ENCODE measurements around the gene FARP2.
"Not testable (repeated sequence)": the region's sequence is repeated elsewhere in the genome, so short reads cannot be mapped to it uniquely, and the experiment has no call there.

Gene FARP2

DNA sequence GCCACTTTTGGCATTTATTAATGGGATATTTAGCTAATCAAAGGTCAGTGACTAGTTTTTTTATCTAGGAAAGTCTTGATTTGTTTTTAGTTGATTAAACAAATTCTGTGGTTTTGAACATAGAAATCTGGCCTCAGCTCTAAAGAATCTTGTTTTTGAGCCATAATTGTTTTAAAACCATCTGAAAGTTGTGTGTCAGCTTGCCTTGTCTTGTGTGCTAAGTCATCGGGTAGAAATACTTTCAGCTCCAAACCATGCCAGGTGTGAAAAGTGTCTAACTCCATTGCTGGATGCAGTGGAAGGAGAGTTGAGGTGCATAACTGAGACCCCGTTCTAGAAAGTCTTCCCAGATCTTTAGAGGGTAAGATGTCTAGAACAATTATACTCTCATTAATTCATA is 22.7 kb downstream of the FARP2 start:
- TF ChIP-seq, protein P1, sequence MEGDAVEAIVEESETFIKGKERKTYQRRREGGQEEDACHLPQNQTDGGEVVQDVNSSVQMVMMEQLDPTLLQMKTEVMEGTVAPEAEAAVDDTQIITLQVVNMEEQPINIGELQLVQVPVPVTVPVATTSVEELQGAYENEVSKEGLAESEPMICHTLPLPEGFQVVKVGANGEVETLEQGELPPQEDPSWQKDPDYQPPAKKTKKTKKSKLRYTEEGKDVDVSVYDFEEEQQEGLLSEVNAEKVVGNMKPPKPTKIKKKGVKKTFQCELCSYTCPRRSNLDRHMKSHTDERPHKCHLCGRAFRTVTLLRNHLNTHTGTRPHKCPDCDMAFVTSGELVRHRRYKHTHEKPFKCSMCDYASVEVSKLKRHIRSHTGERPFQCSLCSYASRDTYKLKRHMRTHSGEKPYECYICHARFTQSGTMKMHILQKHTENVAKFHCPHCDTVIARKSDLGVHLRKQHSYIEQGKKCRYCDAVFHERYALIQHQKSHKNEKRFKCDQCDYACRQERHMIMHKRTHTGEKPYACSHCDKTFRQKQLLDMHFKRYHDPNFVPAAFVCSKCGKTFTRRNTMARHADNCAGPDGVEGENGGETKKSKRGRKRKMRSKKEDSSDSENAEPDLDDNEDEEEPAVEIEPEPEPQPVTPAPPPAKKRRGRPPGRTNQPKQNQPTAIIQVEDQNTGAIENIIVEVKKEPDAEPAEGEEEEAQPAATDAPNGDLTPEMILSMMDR (IDR thresholded peaks at IDR 0.05; ENCODE audit: borderline replicate concordance, insufficient read depth, low read depth, low read length), result no peak
- H3K4me3 ChIP-seq (ENCODE audit: low read depth, low read length), result no peak overlapping the region

DNA sequence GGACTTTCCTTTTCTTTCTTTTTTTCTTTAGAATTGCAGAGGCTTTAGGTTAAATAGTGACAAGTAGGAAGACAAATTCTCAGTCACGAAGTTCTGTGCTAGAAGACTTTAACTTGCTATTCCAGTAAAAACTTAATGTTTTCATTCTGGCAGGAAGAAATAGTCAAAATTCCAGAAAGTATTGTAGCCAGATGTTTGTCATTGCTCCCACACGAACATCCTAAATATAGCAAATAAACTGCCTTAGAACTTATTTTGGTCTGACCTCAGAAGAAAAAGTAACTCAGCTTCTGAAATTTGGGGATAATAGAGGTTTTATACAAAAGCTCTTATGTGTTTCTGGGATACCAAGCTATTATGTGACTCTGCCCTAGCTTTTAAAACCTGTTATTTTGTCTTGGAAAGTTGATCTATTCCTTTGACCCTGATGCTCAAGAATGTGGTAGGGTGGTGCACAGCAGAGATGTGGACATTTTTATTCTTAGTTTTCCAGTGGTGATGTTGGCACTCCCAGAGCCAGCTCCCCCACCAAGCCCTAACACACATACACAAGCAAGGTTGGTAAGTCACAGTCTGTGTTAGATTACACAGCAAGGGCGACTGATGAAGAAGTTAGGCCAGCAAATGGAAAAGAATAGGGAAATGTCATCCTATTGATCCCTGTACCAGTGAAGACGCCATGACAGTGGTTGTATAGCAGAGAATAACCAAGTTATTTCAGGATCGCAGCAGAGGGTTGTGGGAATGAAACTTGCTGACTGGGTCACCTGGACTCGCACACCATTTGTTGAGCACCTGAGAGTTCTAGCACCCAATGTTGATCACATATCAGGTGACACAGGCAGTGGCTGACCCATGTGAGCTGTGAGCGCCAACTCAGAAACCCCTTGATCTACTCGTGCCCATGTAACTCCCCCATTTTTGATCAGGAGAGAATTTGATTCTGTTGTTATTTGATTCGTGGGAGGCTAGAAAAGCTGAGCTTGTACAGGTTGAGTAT is 23.7 kb downstream of the FARP2 start:
- TF ChIP-seq, protein P1 (IDR thresholded peaks at IDR 0.05; ENCODE audit: borderline replicate concordance, insufficient read depth, low read depth, low read length), result no peak
- no peak overlapping the region for H3K4me3 ChIP-seq (ENCODE audit: low read depth, low read length)

DNA sequence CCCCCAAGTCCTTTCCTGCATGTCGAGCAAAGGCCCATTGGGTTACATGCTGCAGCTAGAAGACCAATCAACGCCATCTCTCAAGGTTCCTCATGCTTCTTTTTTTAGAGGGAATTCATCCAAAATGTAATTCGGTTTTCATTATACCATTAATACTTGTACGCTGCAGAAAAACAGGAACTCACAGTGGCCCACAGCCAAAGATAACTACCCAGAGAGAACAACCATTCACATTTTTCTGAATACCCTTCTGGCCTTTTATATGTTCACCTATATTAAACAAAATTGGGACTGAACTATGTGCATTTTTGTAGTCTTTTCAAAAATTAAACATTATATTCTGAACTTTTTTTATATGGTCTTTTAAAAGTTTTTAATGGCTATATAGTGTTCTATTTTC is 25.8 kb downstream of the FARP2 start:
- H3K4me3 ChIP-seq (ENCODE audit: low read depth, low read length), result no peak overlapping the region
- TF ChIP-seq, protein P1 (IDR thresholded peaks at IDR 0.05; ENCODE audit: borderline replicate concordance, insufficient read depth, low read depth, low read length), result no peak

DNA sequence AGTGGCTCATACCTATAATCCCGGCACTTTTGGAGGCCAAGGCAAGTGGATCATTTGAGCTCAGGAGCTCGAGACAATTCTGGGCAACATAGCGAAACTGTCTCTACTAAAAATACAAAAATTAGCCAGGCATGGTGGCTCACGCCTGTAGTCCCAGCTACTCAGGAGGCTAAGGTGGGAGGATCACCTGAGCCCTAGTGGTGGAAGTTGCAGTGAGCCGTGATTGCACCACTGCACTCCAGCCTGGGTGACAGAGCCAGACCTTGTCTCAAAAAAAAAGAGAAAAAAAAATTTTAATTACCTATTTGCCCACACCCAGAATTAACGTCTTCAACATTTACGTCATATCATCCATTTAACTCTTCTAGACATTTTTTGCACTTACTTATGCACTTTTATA is 29.4 kb downstream of the FARP2 start:
- H3K4me3 ChIP-seq (ENCODE audit: low read depth, low read length), result not testable (repeated sequence)

DNA sequence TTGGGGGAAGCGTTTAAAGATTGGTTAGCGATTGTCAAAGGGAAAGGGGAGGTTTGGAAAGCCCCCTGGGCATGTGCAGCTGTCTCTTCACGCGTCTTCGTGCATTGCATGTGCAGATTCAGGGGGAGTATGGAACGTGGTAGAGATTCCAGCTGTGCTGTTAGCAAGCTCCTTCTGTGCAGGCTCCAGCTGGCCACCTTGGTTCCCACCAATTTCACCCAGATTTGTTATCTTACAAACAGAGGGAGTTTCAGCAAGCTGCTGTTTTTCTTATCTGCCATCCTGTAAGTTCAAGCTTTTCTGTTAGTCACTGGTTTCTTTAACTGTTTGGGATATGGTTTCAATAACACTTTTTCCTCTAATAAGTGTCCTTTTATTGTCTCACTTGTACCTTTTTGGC is 30.4 kb downstream of the FARP2 start:
- TF ChIP-seq, protein P1 (IDR thresholded peaks at IDR 0.05; ENCODE audit: borderline replicate concordance, insufficient read depth, low read depth, low read length), result no peak
- H3K4me3 ChIP-seq (ENCODE audit: low read depth, low read length), result no peak overlapping the region

DNA sequence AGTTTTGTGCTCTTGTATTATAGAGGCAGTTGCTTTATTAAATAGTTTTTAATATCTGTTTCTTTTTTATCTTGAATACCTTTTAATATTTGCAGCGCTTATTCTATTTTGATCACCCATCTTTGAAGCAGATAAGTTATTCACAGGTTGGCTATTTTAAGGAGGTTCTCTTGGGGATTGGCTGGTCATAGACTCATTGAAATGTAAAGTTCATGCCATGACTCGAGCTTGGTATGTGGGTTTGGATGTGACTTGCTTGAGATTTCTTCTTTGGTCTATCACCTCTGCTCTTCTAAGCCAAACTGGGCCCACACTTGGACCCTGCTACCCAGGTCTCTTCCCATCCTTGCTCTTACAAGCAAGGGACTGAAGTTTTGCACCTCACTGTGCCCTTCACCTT is 33.6 kb downstream of the FARP2 start:
- H3K4me3 ChIP-seq (ENCODE audit: low read depth, low read length), result no peak overlapping the region
- TF ChIP-seq, protein P1 (IDR thresholded peaks at IDR 0.05; ENCODE audit: borderline replicate concordance, insufficient read depth, low read depth, low read length), result no peak

DNA sequence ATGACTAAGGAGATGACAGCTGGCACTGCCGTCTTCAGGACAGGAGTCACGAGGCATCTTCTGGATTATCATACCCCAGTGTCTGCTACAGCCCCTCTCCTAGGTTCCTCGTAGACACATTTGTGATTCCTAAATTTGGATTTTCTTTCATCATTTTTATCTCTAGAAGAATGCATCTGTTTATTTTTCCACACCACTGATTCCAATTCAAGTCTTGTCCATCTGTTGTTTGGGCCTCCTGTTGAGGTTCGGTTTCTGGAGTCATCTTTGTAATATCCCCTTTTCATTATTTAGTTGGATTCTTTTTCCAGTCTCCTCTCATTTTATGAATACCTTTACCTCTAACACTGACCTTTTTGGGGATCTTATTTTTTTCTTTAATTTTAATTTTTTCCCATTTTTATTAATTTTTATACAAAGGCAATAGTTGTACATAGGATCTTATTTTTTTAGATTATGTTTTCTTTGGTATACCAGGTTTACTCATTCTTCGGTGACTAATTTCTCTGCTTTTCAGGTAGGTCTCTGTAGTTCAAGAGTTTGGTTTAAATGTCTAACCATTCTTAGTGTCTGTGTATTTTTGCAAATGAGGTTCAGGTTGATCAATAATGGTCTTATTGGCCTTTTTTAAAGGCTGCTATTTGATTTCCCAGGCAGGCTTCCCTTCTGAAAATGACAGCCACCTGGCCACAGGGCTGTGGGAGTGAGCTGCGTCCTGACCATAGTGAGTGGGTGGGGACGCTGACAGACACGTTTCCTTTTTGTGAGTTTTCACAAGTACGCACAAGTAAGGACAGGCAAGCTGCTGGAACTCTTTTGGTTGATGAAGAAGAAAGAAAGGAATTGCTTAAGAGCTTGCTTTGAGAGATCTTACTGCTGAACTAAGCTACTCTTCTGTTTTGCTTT is 34.5 kb downstream of the FARP2 start:
- TF ChIP-seq, protein P1 (IDR thresholded peaks at IDR 0.05; ENCODE audit: borderline replicate concordance, insufficient read depth, low read depth, low read length), result no peak
- H3K4me3 ChIP-seq (ENCODE audit: low read depth, low read length), result no peak overlapping the region

Data from GM12875 (cell line).